CD8-positive, alpha-beta memory T cell (primary cell): ENCODE measurements around the gene STX10. TPM values are rescaled to one million over a fixed set of nuclear protein-coding genes. Genes with fewer than 3 reads are reported as not detected.
A peak's percentile ranks its signal among the peaks of the same experiment; 100 is the strongest.

ENCODE experiments used
- CTCF ChIA-PET: fragments of 350-600 bp; sonication (Branson Sonifier 250); formaldehyde crosslinking; loops from one replicate; lab custom pipeline; 2021; ENCODE audit warnings: antibody characterized with exemption; lab: Charles Lee
- POLR2A ChIA-PET: fragments of 350-600 bp; sonication (Branson Sonifier 250); formaldehyde crosslinking; loops from one replicate; lab custom pipeline; 2021; ENCODE audit warnings: antibody characterized with exemption; lab: Charles Lee
- DNase-seq, 5 donors: peaks; one replicate each; pipeline versions ENCODE4 v3.0.0 to v3.0.0-alpha.2; 2020 to 2022; ENCODE audit warnings: mixed read lengths in 1 of 5
- H3K27ac ChIP-seq: one replicate; pipeline ENCODE4 v1.7.0; 2013; ENCODE audit warnings: low read depth, mild to moderate bottlenecking, low read length, moderate library complexity
- H3K27me3 ChIP-seq: 2 replicates; pipeline ENCODE4 v1.7.0; 2013; ENCODE audit warnings: low read length, mild to moderate bottlenecking; ENCODE audit not compliant: insufficient read depth, poor library complexity, severe bottlenecking
- H3K36me3 ChIP-seq: 2 replicates; pipeline ENCODE4 v1.7.0; 2013; ENCODE audit warnings: mild to moderate bottlenecking, low read length, moderate library complexity; ENCODE audit not compliant: insufficient read depth
- H3K4me1 ChIP-seq: 2 replicates; pipeline ENCODE4 v1.7.0; 2013; ENCODE audit warnings: mild to moderate bottlenecking, low read length, moderate library complexity; ENCODE audit not compliant: insufficient read depth
- H3K4me3 ChIP-seq: 2 replicates; pipeline ENCODE4 v1.7.0; 2013; ENCODE audit warnings: mild to moderate bottlenecking, low read length
- H3K9me3 ChIP-seq: 2 replicates; pipeline ENCODE4 v1.7.0; 2013; ENCODE audit warnings: mild to moderate bottlenecking, low read length
- H3K27ac Mint-ChIP-seq, 8 donors: one replicate each; pipeline ENCODE4 v1.8.0; 2020 to 2021; ENCODE audit warnings: mixed read lengths in 8 of 8, mild to moderate bottlenecking in 6 of 8, inconsistent platforms in 3 of 8, moderate library complexity in 3 of 8
- H3K27me3 Mint-ChIP-seq, 2 donors: one replicate each; pipeline ENCODE4 v1.8.0; 2020 to 2021; ENCODE audit warnings: mixed read lengths in 2 of 2, mild to moderate bottlenecking in 1 of 2, moderate library complexity in 1 of 2
- H3K36me3 Mint-ChIP-seq, 3 donors: one replicate each; pipeline ENCODE4 v1.8.0; 2020 to 2021; ENCODE audit warnings: mixed read lengths in 3 of 3, inconsistent platforms in 1 of 3, mild to moderate bottlenecking in 1 of 3
- H3K4me1 Mint-ChIP-seq, 3 donors: one replicate each; pipeline ENCODE4 v1.8.0; 2020 to 2021; ENCODE audit warnings: mixed read lengths in 3 of 3, inconsistent platforms in 1 of 3, mild to moderate bottlenecking in 1 of 3
- H3K4me3 Mint-ChIP-seq, 7 donors: one replicate each; pipeline ENCODE4 v1.8.0; 2020 to 2021; ENCODE audit warnings: mixed read lengths in 7 of 7, mild to moderate bottlenecking in 6 of 7, moderate library complexity in 4 of 7, inconsistent platforms in 2 of 7
- H3K9me3 Mint-ChIP-seq, 5 donors: one replicate each; pipeline ENCODE4 v1.8.0; 2020 to 2022; ENCODE audit warnings: mixed read lengths in 5 of 5, mild to moderate bottlenecking in 3 of 5, moderate library complexity in 2 of 5, inconsistent platforms in 1 of 5
- polyA plus RNA-seq: library from polyadenylated mRNA; unstranded; fragments of 300-500 nt; fragmentation: Illumina TruSeq; gene quantifications from one replicate; pipeline ENCODE4 v1.2.3, GENCODE V29; 2021
- total RNA-seq, 2 experiments: library from RNA; stranded (reverse); gene quantifications; one replicate each; pipeline ENCODE4 v1.2.3, GENCODE V29; 2021

The STX10 gene
- total and polyA plus RNA-seq, 3 experiments from 2014 or later = 58.7 to 63.7 (median 60.9) TPM

- no peak for DNase-seq
- Mint-ChIP-seq H3K27ac (peak overlapping the region in 3 of 8 donors; percentile 43 to 79 (median 73)), H3K9me3 (peaks cover 0 to 4% (median 0%) of the 10 kb centered on the region in 5 donors), H3K36me3 (peaks cover 0 to 11% (median 0%) of the 10 kb centered on the region in 3 donors), H3K27me3 (peaks cover 0 to 8% of the 10 kb centered on the region in 2 donors), H3K4me3 (peak overlapping the region; percentile 82 to 95 (median 90)), H3K4me1 (peaks cover 31 to 56% (median 34%) of the 10 kb centered on the region in 3 donors)
- ChIA-PET CTCF (interaction anchor here (0.9 to 2.6 kb wide), 12 partner anchors 8 to 138 kb away, joined by 3 to 22 read pairs (median 7); partner anchors contain the start of genes IER2, NACC1, STX10 and TRMT1), POLR2A (interaction anchor here (1.8 kb wide), 1 partner anchor 49 kb away, joined by 12 read pairs; no protein-coding TSS in a partner anchor)
- no peaks in the 10 kb centered on the region for H3K27me3 ChIP-seq
- peak overlapping the region; percentile 81 for H3K4me3 ChIP-seq
- no peaks in the 10 kb centered on the region for H3K9me3 ChIP-seq
- peak overlapping the region; percentile 88 for H3K27ac ChIP-seq
- H3K36me3 ChIP-seq = no peaks in the 10 kb centered on the region
- H3K4me1 ChIP-seq = peaks cover 58% of the 10 kb centered on the region
Measured at GRCh38 chr19:13103581-13104359, 46.4 kb downstream of the STX10 start.

- Histone ChIP-seq H3K36me3 (no peaks in the 10 kb centered on the region), H3K27ac (peak within 1 kb of the TSS; percentile 88), H3K9me3 (no peaks in the 10 kb centered on the region), H3K27me3 (no peaks in the 10 kb centered on the region), H3K4me1 (peaks cover 64% of the 10 kb centered on the region), H3K4me3 (peak within 1 kb of the TSS; percentile 70)
- H3K9me3 Mint-ChIP-seq = peaks cover 0 to 4% (median 0%) of the 10 kb centered on the region in 5 donors
- peak within 1 kb of the TSS; percentile 68 to 92 (median 78) for H3K4me3 Mint-ChIP-seq
- H3K27me3 Mint-ChIP-seq = peaks cover 7 to 10% of the 10 kb centered on the region in 2 donors
- ChIA-PET CTCF (interaction anchor here (2.3 to 2.6 kb wide), 4 partner anchors 12 to 126 kb away, joined by 8 to 22 read pairs (median 8); partner anchors contain the start of genes NACC1 and TRMT1), POLR2A (no interaction called here)
- H3K4me1 Mint-ChIP-seq = peaks cover 36 to 65% (median 39%) of the 10 kb centered on the region in 3 donors
- peaks cover 0 to 11% (median 0%) of the 10 kb centered on the region in 3 donors for H3K36me3 Mint-ChIP-seq
- peak within 1 kb of the TSS; percentile 37 to 86 (median 55) for H3K27ac Mint-ChIP-seq
- peak in 1 of 5 donors; percentile 41 for DNase-seq
Measured at GRCh38 chr19:13102666-13103580, 47.3 kb downstream of the STX10 start, which contains the start of gene LYL1. LYL1 (minus strand) TSS chr19:13102858; CDS start chr19:13101171, 1,687 bp downstream.

GRCh38 chr19:13102416-13102665 lies 47.8 kb downstream of the STX10 start:
- CTCF ChIA-PET = interaction anchor here (2.2 kb wide), 1 partner anchor 16 kb away, joined by 5 read pairs; the partner anchor contains the start of gene NACC1
- POLR2A ChIA-PET = no interaction called here
- Histone ChIP-seq H3K27ac (peak overlapping the region; percentile 88), H3K9me3 (no peaks in the 10 kb centered on the region), H3K27me3 (peaks cover under 1% of the 10 kb centered on the region), H3K4me3 (peak overlapping the region; percentile 70), H3K36me3 (no peaks in the 10 kb centered on the region), H3K4me1 (peaks cover 64% of the 10 kb centered on the region)
- H3K27me3 Mint-ChIP-seq = peaks cover 10% of the 10 kb centered on the region in 2 donors
- no peak for DNase-seq
- H3K27ac Mint-ChIP-seq = peak overlapping the region in 6 of 8 donors; percentile 22 to 66 (median 41)
- peak overlapping the region; percentile 57 to 83 (median 77) for H3K4me3 Mint-ChIP-seq
- H3K4me1 Mint-ChIP-seq = peaks cover 36 to 68% (median 39%) of the 10 kb centered on the region in 3 donors
- peaks cover 0 to 8% (median 0%) of the 10 kb centered on the region in 3 donors for H3K36me3 Mint-ChIP-seq
- H3K9me3 Mint-ChIP-seq = peaks cover 0 to 4% (median 0%) of the 10 kb centered on the region in 5 donors

GRCh38 chr19:13101590-13102415 lies 48.4 kb downstream of the STX10 start:
- peak overlapping the region in 7 of 8 donors; percentile 22 to 86 (median 43) for H3K27ac Mint-ChIP-seq
- no peaks in the 10 kb centered on the region for H3K9me3 ChIP-seq
- peaks cover 0 to 6% (median 0%) of the 10 kb centered on the region in 3 donors for H3K36me3 Mint-ChIP-seq
- ChIA-PET POLR2A (no interaction called here), CTCF (interaction anchor here (1.1 to 2.2 kb wide), 3 partner anchors 11 to 217 kb away, joined by 3 to 5 read pairs (median 3); partner anchors contain the start of gene NACC1)
- H3K4me3 ChIP-seq = peak overlapping the region; percentile 70
- peaks cover 14 to 15% of the 10 kb centered on the region in 2 donors for H3K27me3 Mint-ChIP-seq
- DNase-seq = no peak
- H3K9me3 Mint-ChIP-seq = peaks cover 0 to 4% (median 0%) of the 10 kb centered on the region in 5 donors
- peaks cover 67% of the 10 kb centered on the region for H3K4me1 ChIP-seq
- peaks cover 6% of the 10 kb centered on the region for H3K27me3 ChIP-seq
- peaks cover 40 to 73% (median 44%) of the 10 kb centered on the region in 3 donors for H3K4me1 Mint-ChIP-seq
- H3K4me3 Mint-ChIP-seq = peak overlapping the region; percentile 57 to 88 (median 77)
- peak overlapping the region; percentile 88 for H3K27ac ChIP-seq
- H3K36me3 ChIP-seq = no peaks in the 10 kb centered on the region

GRCh38 chr19:13100841-13101589 lies 49.2 kb downstream of the STX10 start:
- Mint-ChIP-seq H3K27me3 (peaks cover 19 to 20% of the 10 kb centered on the region in 2 donors), H3K27ac (peak overlapping the region in 6 of 8 donors; percentile 37 to 96 (median 73)), H3K36me3 (peaks cover 0 to 6% (median 0%) of the 10 kb centered on the region in 3 donors), H3K4me3 (peak overlapping the region; percentile 57 to 88 (median 78)), H3K9me3 (peaks cover 0 to 4% (median 0%) of the 10 kb centered on the region in 5 donors), H3K4me1 (peaks cover 43 to 80% (median 48%) of the 10 kb centered on the region in 3 donors)
- POLR2A ChIA-PET = interaction anchor here (1.0 to 1.7 kb wide), 3 partner anchors 16 to 216 kb away, joined by 3 to 10 read pairs (median 4); partner anchors contain the start of genes NACC1 and TRMT1
- DNase-seq = no peak
- no peaks in the 10 kb centered on the region for H3K36me3 ChIP-seq
- peaks cover 14% of the 10 kb centered on the region for H3K27me3 ChIP-seq
- H3K4me3 ChIP-seq = peak overlapping the region; percentile 70
- H3K27ac ChIP-seq = peak overlapping the region; percentile 88
- peaks cover 75% of the 10 kb centered on the region for H3K4me1 ChIP-seq
- H3K9me3 ChIP-seq = no peaks in the 10 kb centered on the region
- CTCF ChIA-PET = interaction anchor here (1.1 to 2.2 kb wide), 5 partner anchors 12 to 216 kb away, joined by 3 to 10 read pairs (median 5); partner anchors contain the start of gene NACC1

- peak; percentile 43 to 86 (median 60) for DNase-seq
- peak overlapping the region; percentile 64 to 82 (median 75) for H3K4me3 Mint-ChIP-seq
- peaks cover 17% of the 10 kb centered on the region for H3K27me3 ChIP-seq
- peaks cover 82% of the 10 kb centered on the region for H3K4me1 ChIP-seq
- no peaks in the 10 kb centered on the region for H3K9me3 ChIP-seq
- peaks cover 20 to 24% of the 10 kb centered on the region in 2 donors for H3K27me3 Mint-ChIP-seq
- no peaks in the 10 kb centered on the region for H3K36me3 ChIP-seq
- peaks cover 46 to 82% (median 51%) of the 10 kb centered on the region in 3 donors for H3K4me1 Mint-ChIP-seq
- H3K36me3 Mint-ChIP-seq = peaks cover 0 to 6% (median 0%) of the 10 kb centered on the region in 3 donors
- H3K27ac ChIP-seq = peak overlapping the region; percentile 82
- POLR2A ChIA-PET = interaction anchor here (1.0 to 1.7 kb wide), 10 partner anchors 17 to 308 kb away, joined by 3 to 10 read pairs (median 4); partner anchors contain the start of genes IER2, NACC1, STX10 and TRMT1
- H3K27ac Mint-ChIP-seq = peak overlapping the region; percentile 86 to 100 (median 96)
- CTCF ChIA-PET = interaction anchor here (1.1 to 2.2 kb wide), 6 partner anchors 9 to 215 kb away, joined by 3 to 10 read pairs (median 6); partner anchors contain the start of gene NACC1
- peak overlapping the region; percentile 55 for H3K4me3 ChIP-seq
- H3K9me3 Mint-ChIP-seq = peaks cover 0 to 4% (median 0%) of the 10 kb centered on the region in 5 donors
Measured at GRCh38 chr19:13100031-13100588, 50.1 kb downstream of the STX10 start.
